GM18498 (cell line): Measurements from ENCODE around the gene CHRNB1.
"Not testable (repeated sequence)": the region's sequence is repeated elsewhere in the genome, so short reads cannot be mapped to it uniquely, and the experiment has no call there.

Source experiments
- ATAC-seq: cut with Tn5 transposase; IDR thresholded peaks from one replicate; pipeline ENCODE4 v1.9.1; 2021; ENCODE audit warnings: mild to moderate bottlenecking, moderate library complexity; ENCODE audit not compliant: unreplicated experiment

CHRNB1 gene

GRCh38 chr17:7466318-7466638 is 21.4 kb downstream of the CHRNB1 start:
- no peak for ATAC-seq

GRCh38 chr17:7466639-7467341 is 21.9 kb downstream of the CHRNB1 start:
- no peak for ATAC-seq

- ATAC-seq: no peak
Measured at GRCh38 chr17:7467498-7467897, 22.6 kb downstream of the CHRNB1 start.

- ATAC-seq: no peak
Measured at GRCh38 chr17:7468290-7468689, 23.4 kb downstream of the CHRNB1 start.

GRCh38 chr17:7468804-7469389 is 24.0 kb downstream of the CHRNB1 start:
- no peak for ATAC-seq

GRCh38 chr17:7469843-7470242 is 25.0 kb downstream of the CHRNB1 start:
- ATAC-seq: not testable (repeated sequence)

GRCh38 chr17:7470457-7470973 is 25.7 kb downstream of the CHRNB1 start:
- not testable (repeated sequence) for ATAC-seq

GRCh38 chr17:7471729-7472128 is 26.9 kb downstream of the CHRNB1 start:
- no peak for ATAC-seq

- not testable (repeated sequence) for ATAC-seq
Measured at GRCh38 chr17:7474767-7475166, 29.9 kb downstream of the CHRNB1 start.

- ATAC-seq: no peak
Measured at GRCh38 chr17:7475764-7476422, 31.0 kb downstream of the CHRNB1 start.

GRCh38 chr17:7476494-7476893 is 31.6 kb downstream of the CHRNB1 start:
- ATAC-seq: no peak

GRCh38 chr17:7476951-7477350 is 32.1 kb downstream of the CHRNB1 start:
- no peak for ATAC-seq

- ATAC-seq: no peak
Measured at GRCh38 chr17:7477392-7478275, 32.8 kb downstream of the CHRNB1 start.

GRCh38 chr17:7478276-7479212 is 33.7 kb downstream of the CHRNB1 start:
- no peak for ATAC-seq

- no peak for ATAC-seq
Measured at GRCh38 chr17:7479213-7480088, 34.6 kb downstream of the CHRNB1 start, which contains the start of gene ZBTB4. Gene ZBTB4, minus strand, starts transcription at chr17:7479631. Its CDS starts 12,830 bp downstream, at chr17:7466801.

- no peak for ATAC-seq
Measured at GRCh38 chr17:7480089-7480384, 35.2 kb downstream of the CHRNB1 start.

- ATAC-seq: not testable (repeated sequence)
Measured at GRCh38 chr17:7481275-7481674, 36.4 kb downstream of the CHRNB1 start, which contains the start of gene SLC35G6. Gene SLC35G6, plus strand, starts transcription at chr17:7481446. Its CDS starts 71 bp downstream, at chr17:7481517.

- ATAC-seq: not testable (repeated sequence)
Measured at GRCh38 chr17:7481842-7482741, 37.2 kb downstream of the CHRNB1 start.
